ENCODE data around the gene GRAMD1A. TPM values are rescaled to one million over a fixed set of nuclear protein-coding genes. Genes with fewer than 3 reads are reported as not detected.
"Not testable (repeated sequence)": the region's sequence is repeated elsewhere in the genome, so short reads cannot be mapped to it uniquely, and the experiment has no call there.

Gene GRAMD1A
- total and polyA plus RNA-seq, 2 of the 8 experiments (the other 6 are each of a cell fraction or from before 2014, with no cell fraction given), result 113 to 154 TPM

DNA sequence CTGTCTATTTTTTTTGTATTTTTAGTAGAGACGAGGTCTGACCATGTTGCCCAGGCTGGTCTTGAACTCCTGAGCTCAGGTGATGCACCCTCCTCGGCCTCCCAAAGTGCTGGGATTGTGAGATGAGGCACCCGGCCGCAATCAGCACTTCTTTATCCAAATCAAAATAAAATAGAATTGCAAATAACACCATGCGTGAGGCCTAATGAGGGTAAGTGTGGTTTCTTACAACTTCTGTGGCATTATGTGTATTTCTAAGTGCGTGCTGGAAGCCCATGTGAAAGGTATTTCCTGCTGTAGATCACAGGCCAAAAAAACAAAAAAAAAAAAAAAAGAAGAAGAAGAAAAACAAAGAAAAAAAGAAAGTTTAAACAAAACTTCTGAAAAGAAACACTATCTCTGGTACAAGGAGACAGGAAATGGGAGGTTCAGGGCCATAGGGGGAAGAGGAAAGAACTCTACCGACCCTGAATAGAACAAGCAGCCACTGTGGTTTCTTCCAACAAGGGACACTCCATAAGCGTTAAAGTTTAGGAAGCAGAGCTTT, 3.0 kb upstream of the GRAMD1A start (continued):
- TF ChIP-seq POU5F1 (IDR thresholded peaks at IDR 0.05; ENCODE audit: low read depth, low read length) (no peak), POLR2AphosphoS5 (IDR thresholded peaks at IDR 0.05; ENCODE audit: low read depth, low read length) (no peak), RFX5 (IDR thresholded peaks at IDR 0.05; ENCODE audit: borderline replicate concordance, low read depth, low read length) (no peak), ASH2L (IDR thresholded peaks at IDR 0.05; ENCODE audit: low read length) (no peak), YY1 (IDR thresholded peaks at IDR 0.05; ENCODE audit: low read depth, low read length) (no peak), NRF1 (IDR thresholded peaks at IDR 0.05; ENCODE audit: low read depth, low read length) (no peak)

DNA sequence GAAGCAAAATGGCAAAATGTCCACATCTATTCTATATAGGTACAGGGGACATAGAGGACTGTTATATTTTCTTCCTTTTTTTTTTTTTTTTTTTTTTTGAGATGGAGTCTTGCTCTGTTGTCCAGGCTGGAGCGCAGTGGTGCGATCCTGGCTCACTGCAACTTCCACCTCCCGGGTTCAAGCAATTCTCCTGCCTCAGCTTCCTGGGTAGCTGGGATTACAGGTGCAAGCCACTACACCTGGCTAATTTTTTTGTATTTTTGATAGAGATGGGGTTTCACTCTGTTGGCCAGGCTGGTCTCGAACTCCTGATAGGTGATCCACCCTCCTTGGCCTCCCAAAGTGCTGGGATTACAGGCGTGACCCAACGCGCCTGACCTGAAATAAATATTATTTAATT, 1.9 kb upstream of the GRAMD1A start:
- peak overlapping the region; percentile 99 for H3K4me2 ChIP-seq (ENCODE audit: insufficient read depth in 1 of 2, low read depth in 2 of 2, low read length in 2 of 2)
- not testable (repeated sequence) for H3K18ac ChIP-seq (ENCODE audit: extremely low read depth, low read length); H2BK12ac ChIP-seq (ENCODE audit: low read depth, low read length); H4K8ac ChIP-seq (ENCODE audit: extremely low read depth, insufficient read depth, low read length); H2BK120ac ChIP-seq (replicated peaks; ENCODE audit: low read depth, low read length); H3K9ac ChIP-seq (replicated peaks in 1 of 4; ENCODE audit: extremely low read depth in 1 of 4, low read depth in 3 of 4, low read length in 3 of 4); H3K56ac ChIP-seq (replicated peaks; ENCODE audit: insufficient read length, low read depth, low read length); FAIRE-seq; H4K5ac ChIP-seq (ENCODE audit: insufficient read length, low read depth, low read length); H2BK15ac ChIP-seq (ENCODE audit: low read length); H3K27me3 ChIP-seq (replicated peaks in 1 of 4; ENCODE audit: control insufficient read depth in 3 of 4, extremely low read depth in 1 of 4, insufficient read depth in 3 of 4, low read length in 3 of 4); H4K91ac ChIP-seq (replicated peaks; ENCODE audit: insufficient read length, low read length); H3K4ac ChIP-seq (replicated peaks; ENCODE audit: insufficient read length, low read depth, low read length); DNase-seq (ENCODE audit: low read depth in 1 of 2, low spot score in 2 of 2); H2AFZ ChIP-seq (ENCODE audit: low read length); H3K23ac ChIP-seq (ENCODE audit: insufficient read length); H2AK5ac ChIP-seq (ENCODE audit: low read depth, low read length); H3K79me1 ChIP-seq (ENCODE audit: low read depth, low read length); H2BK20ac ChIP-seq (ENCODE audit: low read length); H3K36me3 ChIP-seq (ENCODE audit: control insufficient read depth in 2 of 4, insufficient read depth in 4 of 4, low read length in 3 of 4); H3K27ac ChIP-seq (ENCODE audit: low read depth, low read length); H3K9me3 ChIP-seq (ENCODE audit: insufficient read depth in 2 of 2, low read depth in 1 of 2, low read length in 1 of 2); H3K14ac ChIP-seq (ENCODE audit: insufficient read length)
- H3K79me2 ChIP-seq (ENCODE audit: control insufficient read depth in 1 of 2, insufficient read depth in 2 of 2, low read length in 2 of 2), result peaks cover 16 to 26% of the 10 kb centered on the region in 2 experiments
- H3K4me1 ChIP-seq (replicated peaks in 1 of 4; ENCODE audit: control insufficient read depth in 3 of 4, insufficient read depth in 4 of 4, low read length in 3 of 4), result peaks cover 8 to 24% (median 16%) of the 10 kb centered on the region in 4 experiments
- CTCF ChIA-PET (ENCODE audit: partially characterized antibody), result interaction anchor here (0.8 to 1.4 kb wide), 3 partner anchors 20 to 46 kb away, joined by 3 to 7 read pairs (median 3); no protein-coding TSS in a partner anchor
- H3K4me3 ChIP-seq (ENCODE audit: extremely low read depth in 1 of 4, insufficient read depth in 2 of 4, low read depth in 3 of 4, low read length in 4 of 4), result peak overlapping the region in 1 of 4 experiments; percentile 83; a peak in 1 of 8 replicates
- peaks cover 7 to 16% of the 10 kb centered on the region in 2 experiments for H4K20me1 ChIP-seq (replicated peaks in 1 of 2; ENCODE audit: control insufficient read depth in 1 of 2, insufficient read depth in 2 of 2, low read length in 2 of 2)
- 0 out of 2 replicates have a peak overlapping the region, but pooled peaks have one; percentile 89 for H2BK5ac ChIP-seq (ENCODE audit: low read depth, low read length)
- WGBS, 2 experiments (ENCODE audit: extremely low coverage in 1 of 2, insufficient coverage in 1 of 2, insufficient read length in 1 of 2, insufficient replicate concordance in 2 of 2, low coverage in 1 of 2, low lambda C conversion rate in 2 of 2, missing lambda C conversion rate in 1 of 2), result 84% methylated on average over 7 of the region's 7 CpGs; no CpG with 5 or more reads in 1 of the 2 experiments
- peaks cover 18% of the 10 kb centered on the region for H3K23me2 ChIP-seq (ENCODE audit: low read depth, low read length)
- POLR2A ChIA-PET (ENCODE audit: partially characterized antibody), result interaction anchor here (0.8 to 22.5 kb wide), 4 partner anchors 11 to 22 kb away, joined by 3 to 366 read pairs (median 6); partner anchors contain the start of gene SCN1B

All from H1 (cell line).